Adrenal gland (tissue), 12 donors: ENCODE results near the gene SYT1. TPM values are rescaled to one million over a fixed set of nuclear protein-coding genes. Genes with fewer than 3 reads are reported as not detected.

Experiments used
- DNase-seq, 7 donors: peaks; one replicate each; pipeline ENCODE4 v3.0.0-alpha.2; 2019 to 2020
- H3K27ac ChIP-seq, 5 donors: fragments of 200-600 bp; sonication (generic) in 4 of 5; 1 replicate in 3 of 5; 2 replicates in 2 of 5; pipeline versions ENCODE4 v1.5.1 to v1.8.0; 2016 to 2020; ENCODE audit warnings: mild to moderate bottlenecking in 1 of 5
- H3K27me3 ChIP-seq: fragments of 200-600 bp; 2 replicates; pipeline ENCODE4 v1.8.0; 2021
- H3K36me3 ChIP-seq, 2 donors: fragments of 200-600 bp; replicated peaks in 1 of 2; 1 replicate in 1 of 2; 2 replicates in 1 of 2; pipeline versions ENCODE4 v1.5.1 to v1.8.0; 2018 to 2022
- H3K4me1 ChIP-seq, 2 donors: fragments of 200-600 bp; replicated peaks in 1 of 2; 1 replicate in 1 of 2; 2 replicates in 1 of 2; pipeline versions ENCODE4 v1.5.1 to v1.8.0; 2018 to 2021
- H3K4me3 ChIP-seq, 4 donors: fragments of 200-600 bp; sonication (generic) in 3 of 4; one replicate each; pipeline ENCODE4 v1.5.1; 2016 to 2018
- H3K9me3 ChIP-seq, 3 donors: fragments of 200-600 bp; sonication (generic) in 1 of 3; replicated peaks in 1 of 3; 1 replicate in 2 of 3; 2 replicates in 1 of 3; pipeline versions ENCODE4 v1.5.1 to v1.8.0; 2016 to 2021
- POLR2A ChIP-seq, 2 donors: fragments of 450-650 bp; IDR thresholded peaks; one replicate each; pipeline ENCODE4 v1.6.1; 2017; ENCODE audit warnings: antibody characterized with exemption in 2 of 2, mild to moderate bottlenecking in 2 of 2, moderate library complexity in 1 of 2
- whole genome bisulfite sequencing, 4 donors: extraction: QIAGEN DNeasy Blood & Tissue Kit in 2 of 4; methylation state at CpG; one replicate each; pipeline versions ENCODE4 v1.1.5 to v1.1.7; 2013 to 2017; 5-methylcytosine and 5-hydroxymethylcytosine counted together
- intact Hi-C, 2 donors: fragments of 100-400 bp; cut with DNase I; formaldehyde crosslinking; loops; one replicate each; pipeline versions ENCODE4 v1.14.1 to v1.15.0; 2022 to 2023
- polyA plus RNA-seq, 3 donors: library from polyadenylated mRNA; stranded (reverse); fragments of 200-250 nt in 2 of 3; fragments of 350-450 nt in 1 of 3; fragmentation: Illumina TruSeq in 1 of 3; extraction: RNeasy Lipid Tissue Mini Kit (QIAGEN cat#74804) in 1 of 3; gene quantifications; one replicate each; pipeline ENCODE4 v1.2.3, GENCODE V29; 2013 to 2014
- total RNA-seq, 9 donors: library from RNA; depleted of rRNA in 4 of 9; stranded (reverse); fragments of >200 nt in 4 of 9; fragments of 120-200 nt in 1 of 9; fragmentation: NEBNext Ultra II Directional in 1 of 9; extraction: Animal tissue kit (Norgen Biotek cat#: 25700) in 1 of 9; gene quantifications; one replicate each; pipeline versions ENCODE4 v1.1.0 to v1.2.4, GENCODE V29; 2013 to 2023
- TF ChIP-seq, protein P1 (sequence below), 6 experiments: fragments of 450-650 bp in 4 of 6; fragments of 200-600 bp in 2 of 6; sonication (generic) in 1 of 6; IDR thresholded peaks; 1 replicate in 5 of 6; 2 replicates in 1 of 6; pipeline versions ENCODE4 v1.5.1 to v1.8.0; 2016 to 2021; ENCODE audit warnings: antibody characterized with exemption in 6 of 6, mild to moderate bottlenecking in 2 of 6, moderate library complexity in 1 of 6
- donor health status: healthy with polysubstance abuse.
- donor health status: Bipolar disorder and iron deficiency.
- donor health status: DM: yes; HTN: yes; CAD: no.
- donor health status: DM: no; HTN: no; CAD: no.
- donor health status: DM: no; HTN: no; CAD: no.
- donor health status: DM: yes; HTN: yes; CAD: no.

Gene SYT1
- total and polyA plus RNA-seq, 12 donors = 0.42 to 22.3 (median 4.6) TPM

DNA sequence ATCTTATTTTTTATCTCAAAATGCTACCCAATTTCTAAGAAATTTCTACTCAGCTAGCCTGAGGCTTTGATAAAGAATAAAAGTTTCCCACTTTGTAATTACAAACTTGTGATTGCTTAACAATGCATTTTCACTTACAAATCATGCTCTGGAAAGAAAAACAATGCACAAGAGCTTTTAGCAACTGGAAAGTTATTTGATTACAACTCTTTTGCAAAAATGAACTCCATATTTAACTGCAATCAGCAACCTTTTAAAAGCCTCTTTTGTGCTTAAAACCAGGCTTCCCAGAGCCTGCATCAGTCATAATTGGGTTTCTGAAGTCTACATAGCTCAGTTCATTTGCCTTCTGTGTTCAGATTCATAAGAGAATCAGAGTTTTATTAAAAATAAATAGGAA, 431.0 kb downstream of the SYT1 start:
- no peaks in the 10 kb centered on the region for H3K27me3 ChIP-seq
- TF ChIP-seq, protein P1, sequence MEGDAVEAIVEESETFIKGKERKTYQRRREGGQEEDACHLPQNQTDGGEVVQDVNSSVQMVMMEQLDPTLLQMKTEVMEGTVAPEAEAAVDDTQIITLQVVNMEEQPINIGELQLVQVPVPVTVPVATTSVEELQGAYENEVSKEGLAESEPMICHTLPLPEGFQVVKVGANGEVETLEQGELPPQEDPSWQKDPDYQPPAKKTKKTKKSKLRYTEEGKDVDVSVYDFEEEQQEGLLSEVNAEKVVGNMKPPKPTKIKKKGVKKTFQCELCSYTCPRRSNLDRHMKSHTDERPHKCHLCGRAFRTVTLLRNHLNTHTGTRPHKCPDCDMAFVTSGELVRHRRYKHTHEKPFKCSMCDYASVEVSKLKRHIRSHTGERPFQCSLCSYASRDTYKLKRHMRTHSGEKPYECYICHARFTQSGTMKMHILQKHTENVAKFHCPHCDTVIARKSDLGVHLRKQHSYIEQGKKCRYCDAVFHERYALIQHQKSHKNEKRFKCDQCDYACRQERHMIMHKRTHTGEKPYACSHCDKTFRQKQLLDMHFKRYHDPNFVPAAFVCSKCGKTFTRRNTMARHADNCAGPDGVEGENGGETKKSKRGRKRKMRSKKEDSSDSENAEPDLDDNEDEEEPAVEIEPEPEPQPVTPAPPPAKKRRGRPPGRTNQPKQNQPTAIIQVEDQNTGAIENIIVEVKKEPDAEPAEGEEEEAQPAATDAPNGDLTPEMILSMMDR (IDR thresholded peaks at IDR 0.05) = no peak
- no peak for TF ChIP-seq POLR2A (IDR thresholded peaks at IDR 0.05)
- H3K36me3 ChIP-seq = no peaks in the 10 kb centered on the region
- DNase-seq = no peak
- no peak overlapping the region for H3K4me3 ChIP-seq
- H3K4me1 ChIP-seq = no peaks in the 10 kb centered on the region
- intact Hi-C loops = no loop called here
- H3K9me3 ChIP-seq = no peaks in the 10 kb centered on the region
- no peak overlapping the region for H3K27ac ChIP-seq

DNA sequence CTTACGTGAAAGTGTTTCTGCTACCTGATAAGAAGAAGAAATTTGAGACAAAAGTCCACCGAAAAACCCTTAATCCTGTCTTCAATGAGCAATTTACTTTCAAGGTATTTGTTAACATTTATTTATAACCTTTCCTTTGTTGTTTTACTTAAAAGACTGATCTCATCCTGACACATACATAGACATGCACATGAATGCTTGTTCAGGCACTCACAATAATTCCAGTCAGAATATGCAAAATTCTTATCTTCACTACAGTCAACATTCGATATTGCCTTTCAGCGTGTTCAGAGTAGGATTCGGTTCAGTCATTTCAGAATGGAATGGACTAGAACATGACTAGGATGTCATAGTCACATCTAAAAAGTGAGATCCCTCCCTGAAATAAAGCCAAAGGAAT, 431.6 kb downstream of the SYT1 start:
- no peaks in the 10 kb centered on the region for H3K27me3 ChIP-seq
- H3K9me3 ChIP-seq = no peaks in the 10 kb centered on the region
- H3K4me1 ChIP-seq = no peaks in the 10 kb centered on the region
- no peak overlapping the region for H3K27ac ChIP-seq
- TF ChIP-seq, protein P1 (IDR thresholded peaks at IDR 0.05) = no peak
- TF ChIP-seq POLR2A (IDR thresholded peaks at IDR 0.05) = no peak
- 80 to 90% (median 83%) methylated on average over 5 of the region's 5 CpGs for WGBS, 4 donors
- no peak for DNase-seq
- no peak overlapping the region for H3K4me3 ChIP-seq
- intact Hi-C loops = no loop called here
- H3K36me3 ChIP-seq = no peaks in the 10 kb centered on the region

DNA sequence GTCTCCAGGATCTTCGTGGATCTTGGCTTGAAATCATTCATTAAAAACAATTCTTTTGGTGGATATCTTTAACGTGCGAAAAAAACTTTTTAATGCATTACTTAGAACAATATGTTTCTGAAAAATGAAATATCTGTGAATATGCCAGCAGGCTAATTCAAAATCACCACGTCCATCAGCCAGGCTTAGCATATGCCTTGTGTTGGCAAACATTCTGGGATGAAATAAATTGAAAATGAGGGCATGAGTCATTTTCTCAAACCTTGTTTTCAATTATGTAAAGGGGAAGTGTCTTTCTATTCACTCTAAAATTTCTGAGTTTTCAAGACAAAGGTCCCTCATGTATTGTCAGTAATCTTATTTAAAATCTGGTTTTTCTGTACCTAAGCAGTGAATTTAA, 432.3 kb downstream of the SYT1 start:
- no peaks in the 10 kb centered on the region for H3K4me1 ChIP-seq
- intact Hi-C loops = no loop called here
- no peaks in the 10 kb centered on the region for H3K27me3 ChIP-seq
- no peaks in the 10 kb centered on the region for H3K36me3 ChIP-seq
- H3K27ac ChIP-seq = no peak overlapping the region
- no peak overlapping the region for H3K4me3 ChIP-seq
- DNase-seq = no peak
- no peaks in the 10 kb centered on the region for H3K9me3 ChIP-seq
- TF ChIP-seq, protein P1 (IDR thresholded peaks at IDR 0.05) = no peak
- no peak for TF ChIP-seq POLR2A (IDR thresholded peaks at IDR 0.05)
- 67 to 72% (median 70%) methylated on average over 4 of the region's 4 CpGs for WGBS, 4 donors

DNA sequence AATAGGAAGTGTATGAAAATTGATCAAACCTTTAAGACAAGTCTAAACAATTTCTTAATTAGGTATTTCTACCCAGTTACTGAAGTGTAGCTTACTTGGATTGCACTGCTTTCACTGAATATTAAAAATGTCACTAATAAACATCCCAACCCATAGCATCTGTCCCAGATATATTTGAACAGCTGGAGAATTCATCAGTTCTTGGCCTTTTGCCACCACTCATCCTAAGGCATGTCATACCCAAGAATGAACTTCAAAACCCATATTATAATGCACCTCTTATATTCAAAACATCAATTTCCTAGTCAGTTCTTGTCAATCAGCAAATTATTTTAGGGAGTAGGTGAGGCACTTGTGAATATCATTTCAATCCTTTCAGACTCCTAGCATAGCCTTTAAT, 433.9 kb downstream of the SYT1 start:
- intact Hi-C loops = no loop called here

More for the DNA sequence above, 433.9 kb downstream of the SYT1 start:
- DNase-seq = no peak
- H3K4me3 ChIP-seq = no peak overlapping the region
- H3K27ac ChIP-seq = no peak overlapping the region
- no peaks in the 10 kb centered on the region for H3K36me3 ChIP-seq
- H3K27me3 ChIP-seq = no peaks in the 10 kb centered on the region
- no peaks in the 10 kb centered on the region for H3K9me3 ChIP-seq
- TF ChIP-seq POLR2A (IDR thresholded peaks at IDR 0.05) = no peak
- TF ChIP-seq, protein P1 (IDR thresholded peaks at IDR 0.05) = no peak
- no peaks in the 10 kb centered on the region for H3K4me1 ChIP-seq
